Neuronal stem cell (in vitro differentiated cells): Measurements from ENCODE around the gene SRC.

Source experiments
- DNase-seq: peaks from one replicate; pipeline ENCODE4 v3.0.0-alpha.2; 2013; ENCODE audit warnings: low spot score
- H2AFZ ChIP-seq: one replicate; pipeline ENCODE4 v1.6.1; 2013; ENCODE audit warnings: mild to moderate bottlenecking, low read length, inconsistent platforms
- H2AK5ac ChIP-seq: 2 replicates; pipeline ENCODE4 v1.6.1; 2013; ENCODE audit warnings: low read depth, mild to moderate bottlenecking, inconsistent platforms, low read length, moderate library complexity, mixed read lengths
- H2BK120ac ChIP-seq: 2 replicates; pipeline ENCODE4 v1.6.1; 2013; ENCODE audit warnings: low read depth, mild to moderate bottlenecking, inconsistent platforms, low read length, moderate library complexity, mixed read lengths
- H2BK12ac ChIP-seq: one replicate; pipeline ENCODE4 v1.6.1; 2013; ENCODE audit warnings: low read length, inconsistent platforms
- H2BK15ac ChIP-seq: 2 replicates; pipeline ENCODE4 v1.6.1; 2013; ENCODE audit warnings: mild to moderate bottlenecking, low read length, inconsistent platforms, mixed read lengths
- H2BK5ac ChIP-seq: one replicate; pipeline ENCODE4 v1.6.1; 2013; ENCODE audit warnings: inconsistent platforms, mild to moderate bottlenecking, low read length, moderate library complexity
- H3K14ac ChIP-seq: one replicate; pipeline ENCODE4 v1.6.1; 2013; ENCODE audit warnings: low read length, inconsistent platforms
- H3K18ac ChIP-seq: 2 replicates; pipeline ENCODE4 v1.6.1; 2013; ENCODE audit warnings: low read length, inconsistent platforms
- H3K23ac ChIP-seq: 2 replicates; pipeline ENCODE4 v1.6.1; 2013; ENCODE audit warnings: low read depth, mild to moderate bottlenecking, mixed read lengths, low read length, inconsistent platforms; ENCODE audit not compliant: poor library complexity
- H3K27ac ChIP-seq: replicated peaks from 3 replicates; pipeline ENCODE4 v1.5.1; 2013; ENCODE audit warnings: low read length, inconsistent platforms
- H3K27me3 ChIP-seq, 3 experiments: 2 replicates each; pipeline ENCODE4 v1.6.1; 2013; ENCODE audit warnings: low read length in 3 of 3, mild to moderate bottlenecking in 2 of 3, inconsistent platforms in 1 of 3, low read depth in 1 of 3, mixed read lengths in 1 of 3, moderate library complexity in 1 of 3; ENCODE audit not compliant: control insufficient read depth in 3 of 3, insufficient read depth in 3 of 3
- H3K36me3 ChIP-seq, 2 donors: replicated peaks in 1 of 2; 2 replicates each; pipeline ENCODE4 v1.6.1; 2013; ENCODE audit warnings: low read length in 2 of 2; ENCODE audit not compliant: control insufficient read depth in 2 of 2, insufficient read depth in 2 of 2
- H3K4ac ChIP-seq: 2 replicates; pipeline ENCODE4 v1.6.1; 2013; ENCODE audit warnings: inconsistent platforms, mild to moderate bottlenecking, low read length, moderate library complexity
- H3K4me1 ChIP-seq, 2 donors: 1 replicate in 1 of 2; 2 replicates in 1 of 2; pipeline ENCODE4 v1.6.1; 2013; ENCODE audit warnings: low read length in 2 of 2, low read depth in 1 of 2; ENCODE audit not compliant: control insufficient read depth in 2 of 2, insufficient read depth in 1 of 2
- H3K4me2 ChIP-seq: one replicate; pipeline ENCODE4 v1.6.1; 2013; ENCODE audit warnings: mild to moderate bottlenecking, low read length, inconsistent platforms; ENCODE audit not compliant: insufficient read depth, poor library complexity, severe bottlenecking
- H3K4me3 ChIP-seq, 2 donors: 2 replicates each; pipeline ENCODE4 v1.5.1; 2013; ENCODE audit warnings: low read length in 2 of 2, mild to moderate bottlenecking in 2 of 2, inconsistent platforms in 1 of 2, moderate library complexity in 1 of 2
- H3K79me1 ChIP-seq: one replicate; pipeline ENCODE4 v1.6.1; 2013; ENCODE audit warnings: low read depth, mild to moderate bottlenecking, inconsistent platforms, low read length, moderate library complexity
- H3K9ac ChIP-seq: one replicate; pipeline ENCODE4 v1.6.1; 2013; ENCODE audit warnings: mild to moderate bottlenecking, low read depth, low read length, inconsistent platforms; ENCODE audit not compliant: poor library complexity
- H3K9me3 ChIP-seq, 2 donors: replicated peaks in 1 of 2; 2 replicates each; pipeline versions ENCODE3 to v1.6.1; 2013; ENCODE audit warnings: low read length in 2 of 2, mild to moderate bottlenecking in 2 of 2, inconsistent platforms in 1 of 2, low read depth in 1 of 2, mixed read lengths in 1 of 2, moderate library complexity in 1 of 2; ENCODE audit not compliant: control insufficient read depth in 2 of 2, insufficient read depth in 1 of 2
- H4K8ac ChIP-seq: one replicate; pipeline ENCODE4 v1.6.1; 2013; ENCODE audit warnings: low read depth, mild to moderate bottlenecking, inconsistent platforms, low read length, moderate library complexity
- H4K91ac ChIP-seq: one replicate; pipeline ENCODE4 v1.6.1; 2013; ENCODE audit warnings: low read length, low read depth, mild to moderate bottlenecking, inconsistent platforms; ENCODE audit not compliant: poor library complexity
- WGBS, 2 donors: extraction: QIAGEN DNeasy Blood & Tissue Kit; methylation state at CpG; one replicate each; pipeline ENCODE4 v1.1.7; 2013; ENCODE audit warnings: missing lambda C conversion rate in 2 of 2, mixed read lengths in 1 of 2; ENCODE audit not compliant: insufficient read length in 2 of 2, insufficient replicate concordance in 1 of 2; ENCODE audit errors: extremely low coverage in 2 of 2; 5-methylcytosine and 5-hydroxymethylcytosine counted together

Gene SRC

DNA sequence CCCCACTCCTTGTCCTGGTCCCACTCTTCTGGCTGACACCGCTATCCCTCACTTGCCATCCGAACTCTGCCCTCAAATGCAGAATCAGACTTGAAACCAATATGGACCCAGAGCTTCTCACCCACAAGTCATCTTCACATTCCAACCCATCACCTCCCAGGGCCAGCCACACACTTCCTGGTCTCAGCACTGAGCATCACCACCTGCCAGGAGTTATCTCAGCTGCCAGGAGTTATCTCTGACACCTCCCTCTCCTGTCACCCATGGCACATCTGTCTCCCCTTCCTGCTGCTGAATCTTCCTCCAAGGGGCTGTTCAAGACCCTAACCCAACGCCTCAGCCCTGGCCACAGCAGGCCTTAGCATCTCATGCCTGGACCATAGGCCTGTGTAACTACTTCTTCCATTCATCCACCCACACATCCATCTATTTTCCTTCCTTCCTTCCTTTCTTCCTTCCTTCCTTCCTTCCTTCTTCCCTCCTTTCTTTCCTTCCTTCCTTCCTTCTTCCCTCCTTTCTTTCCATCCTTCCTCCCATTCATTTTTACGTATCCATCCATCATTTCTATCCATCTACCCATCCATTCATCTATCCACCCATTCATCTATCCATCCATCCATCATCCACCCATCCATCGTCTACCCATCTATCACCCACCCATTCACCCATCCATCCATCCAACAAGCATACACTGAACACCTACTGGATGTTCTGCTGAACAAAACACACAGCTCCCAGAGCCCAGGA is 100.5 kb downstream of the SRC start:
- 99 to 100% methylated on average over 2 of the region's 5 CpGs for WGBS, 2 donors
- no peak for DNase-seq

DNA sequence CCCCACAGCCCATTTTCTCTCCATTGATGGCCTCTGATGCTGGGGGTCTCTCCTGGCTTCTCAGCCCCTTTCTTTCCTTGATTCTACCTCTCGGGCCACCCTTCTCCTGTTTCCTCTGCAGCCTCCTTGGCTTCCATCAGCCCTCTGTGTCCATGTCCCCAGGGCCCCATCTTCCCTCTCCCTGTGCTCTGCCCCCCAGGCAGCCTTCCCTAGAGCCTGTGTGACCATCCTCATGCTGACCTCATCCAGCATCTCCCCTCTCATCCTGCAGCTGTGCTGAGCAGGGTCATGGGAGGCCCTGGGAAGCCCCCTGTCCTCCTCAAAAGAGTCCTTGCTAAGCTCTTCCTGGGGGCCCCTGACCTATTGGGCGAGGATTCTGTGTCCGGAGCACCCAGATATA is 101.7 kb downstream of the SRC start:
- Histone ChIP-seq H3K23ac (no peak overlapping the region), H3K4me3 (no peak overlapping the region), H3K27ac (no peak overlapping the region), H3K18ac (no peak overlapping the region), H2BK120ac (peak overlapping the region; percentile 43), H3K4ac (peak overlapping the region; percentile 45), H3K36me3 (no peaks in the 10 kb centered on the region), H2BK5ac (no peak overlapping the region), H3K27me3 (peaks cover 0 to 31% (median 0%) of the 10 kb centered on the region in 3 experiments), H2AFZ (no peak overlapping the region), H3K4me2 (no peak overlapping the region), H4K8ac (no peak overlapping the region), H3K79me1 (no peaks in the 10 kb centered on the region), H3K9ac (no peak overlapping the region), H2BK15ac (no peak overlapping the region), H3K9me3 (peaks cover 0 to 2% of the 10 kb centered on the region in 2 donors), H2AK5ac (no peak overlapping the region), H2BK12ac (no peak overlapping the region), H4K91ac (no peak overlapping the region), H3K14ac (peak overlapping the region; percentile 63), H3K4me1 (no peaks in the 10 kb centered on the region)
- no peak for DNase-seq
- no CpG with 5 or more reads among the region's 3 CpGs for WGBS, 2 donors

More for the DNA sequence above, 100.5 kb downstream of the SRC start:
- no peak overlapping the region for H3K23ac ChIP-seq
- H2BK120ac ChIP-seq: no peak overlapping the region
- H4K8ac ChIP-seq: no peak overlapping the region
- H3K14ac ChIP-seq: no peak overlapping the region
- H3K4me3 ChIP-seq: no peak overlapping the region
- peaks cover 0 to 2% of the 10 kb centered on the region in 2 donors for H3K9me3 ChIP-seq
- no peak overlapping the region for H3K4me2 ChIP-seq
- no peaks in the 10 kb centered on the region for H3K36me3 ChIP-seq
- H2BK12ac ChIP-seq: no peak overlapping the region
- no peak overlapping the region for H2AFZ ChIP-seq
- H3K27me3 ChIP-seq: peaks cover 0 to 23% (median 0%) of the 10 kb centered on the region in 3 experiments
- no peak overlapping the region for H2BK5ac ChIP-seq
- H4K91ac ChIP-seq: no peak overlapping the region
- H3K9ac ChIP-seq: no peak overlapping the region
- no peak overlapping the region for H3K18ac ChIP-seq
- peaks cover 2 to 5% of the 10 kb centered on the region in 2 donors for H3K4me1 ChIP-seq
- H3K27ac ChIP-seq: no peak overlapping the region
- H3K4ac ChIP-seq: no peak overlapping the region
- peak overlapping the region; percentile 3 for H2BK15ac ChIP-seq
- H3K79me1 ChIP-seq: no peaks in the 10 kb centered on the region
- no peak overlapping the region for H2AK5ac ChIP-seq

GRCh38 chr20:37449276-37449675 is 103.3 kb downstream of the SRC start:
- H2BK12ac ChIP-seq: no peak overlapping the region
- no peak overlapping the region for H2BK120ac ChIP-seq
- H3K9ac ChIP-seq: no peak overlapping the region
- peaks cover 0 to 22% (median 0%) of the 10 kb centered on the region in 3 experiments for H3K27me3 ChIP-seq
- no peak overlapping the region for H3K14ac ChIP-seq
- no peak overlapping the region for H2BK5ac ChIP-seq
- H2AFZ ChIP-seq: no peak overlapping the region
- no peak overlapping the region for H3K27ac ChIP-seq
- H3K79me1 ChIP-seq: no peaks in the 10 kb centered on the region
- no peak overlapping the region for H3K18ac ChIP-seq
- H4K8ac ChIP-seq: no peak overlapping the region
- no peak overlapping the region for H2BK15ac ChIP-seq
- no peak overlapping the region for H3K4me3 ChIP-seq
- DNase-seq: no peak
- H2AK5ac ChIP-seq: no peak overlapping the region
- no peak overlapping the region for H4K91ac ChIP-seq
- no peak overlapping the region for H3K23ac ChIP-seq
- H3K4me1 ChIP-seq: no peaks in the 10 kb centered on the region
- H3K36me3 ChIP-seq: no peaks in the 10 kb centered on the region
- no CpG with 5 or more reads among the region's 12 CpGs for WGBS, 2 donors
- H3K4me2 ChIP-seq: no peak overlapping the region
- peaks cover 0 to 3% of the 10 kb centered on the region in 2 donors for H3K9me3 ChIP-seq
- H3K4ac ChIP-seq: no peak overlapping the region

DNA sequence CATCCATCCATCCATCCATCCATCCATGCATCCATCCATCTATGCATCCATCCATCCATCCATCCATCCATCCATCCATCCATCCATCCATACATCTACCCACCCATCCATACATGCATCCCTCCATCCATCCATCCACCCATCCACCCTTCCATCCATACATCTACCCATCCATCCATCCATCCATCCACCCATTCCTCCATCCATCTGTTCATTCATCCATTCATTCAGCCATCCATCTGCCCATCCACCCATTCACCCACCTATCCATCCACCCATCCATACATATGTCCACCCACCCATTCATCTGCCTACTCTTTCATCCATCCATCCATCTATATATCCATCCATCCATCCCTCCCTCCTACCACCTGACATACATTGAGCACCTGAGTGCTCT is 104.4 kb downstream of the SRC start:
- Histone ChIP-seq H3K4me1 (no peaks in the 10 kb centered on the region), H3K9ac (peak overlapping the region; percentile 47), H2AK5ac (no peak overlapping the region), H2BK15ac (no peak overlapping the region), H3K27ac (no peak overlapping the region), H4K8ac (no peak overlapping the region), H3K23ac (no peak overlapping the region), H3K79me1 (no peaks in the 10 kb centered on the region), H2BK5ac (no peak overlapping the region), H3K4ac (no peak overlapping the region), H3K27me3 (peaks cover 0 to 22% (median 0%) of the 10 kb centered on the region in 3 experiments), H2BK120ac (no peak overlapping the region), H2AFZ (no peak overlapping the region), H3K4me2 (no peak overlapping the region), H2BK12ac (no peak overlapping the region), H3K18ac (no peak overlapping the region), H3K14ac (no peak overlapping the region), H4K91ac (no peak overlapping the region), H3K4me3 (no peak overlapping the region), H3K36me3 (no peaks in the 10 kb centered on the region), H3K9me3 (peaks cover 3 to 4% of the 10 kb centered on the region in 2 donors)
- no peak for DNase-seq
